ENCODE data around the gene RINT1.
"Not testable (repeated sequence)": the region's sequence is repeated elsewhere in the genome, so short reads cannot be mapped to it uniquely, and the experiment has no call there.

Gene RINT1

GRCh38 chr7:105531792-105532671, at the start of gene RINT1:
Gene RINT1, plus strand, starts transcription at chr7:105532201. Its CDS starts 115 bp downstream, at chr7:105532316.
- FAIRE-seq = no peak
- DNase-seq (ENCODE audit: insufficient read length, low spot score) = peak; percentile 80

GRCh38 chr7:105487579-105488571, 44.1 kb upstream of the RINT1 start:
- peak; percentile 52 for DNase-seq (ENCODE audit: insufficient read length, low spot score)
- no peak for FAIRE-seq

DNA sequence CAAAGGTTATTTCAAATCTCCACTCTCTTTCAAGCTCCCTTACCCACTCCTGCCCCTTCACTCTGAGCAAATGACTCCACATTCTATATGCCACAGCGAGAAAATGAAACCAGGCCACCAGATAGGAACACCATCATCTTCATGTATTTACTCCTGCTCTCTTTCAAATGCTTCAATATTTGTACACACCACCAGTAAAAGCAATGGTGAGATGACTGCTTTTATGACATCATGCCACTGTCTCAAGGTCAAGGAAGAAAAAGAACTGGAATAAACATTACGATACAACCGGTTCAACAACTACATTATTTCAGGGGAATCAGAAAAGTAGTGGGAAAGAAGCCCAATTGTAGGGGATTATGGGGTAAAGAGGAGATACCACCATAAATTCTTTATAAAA, 42.6 kb upstream of the RINT1 start:
- DNase-seq (ENCODE audit: insufficient read length, low spot score) = no peak
- FAIRE-seq = no peak

DNA sequence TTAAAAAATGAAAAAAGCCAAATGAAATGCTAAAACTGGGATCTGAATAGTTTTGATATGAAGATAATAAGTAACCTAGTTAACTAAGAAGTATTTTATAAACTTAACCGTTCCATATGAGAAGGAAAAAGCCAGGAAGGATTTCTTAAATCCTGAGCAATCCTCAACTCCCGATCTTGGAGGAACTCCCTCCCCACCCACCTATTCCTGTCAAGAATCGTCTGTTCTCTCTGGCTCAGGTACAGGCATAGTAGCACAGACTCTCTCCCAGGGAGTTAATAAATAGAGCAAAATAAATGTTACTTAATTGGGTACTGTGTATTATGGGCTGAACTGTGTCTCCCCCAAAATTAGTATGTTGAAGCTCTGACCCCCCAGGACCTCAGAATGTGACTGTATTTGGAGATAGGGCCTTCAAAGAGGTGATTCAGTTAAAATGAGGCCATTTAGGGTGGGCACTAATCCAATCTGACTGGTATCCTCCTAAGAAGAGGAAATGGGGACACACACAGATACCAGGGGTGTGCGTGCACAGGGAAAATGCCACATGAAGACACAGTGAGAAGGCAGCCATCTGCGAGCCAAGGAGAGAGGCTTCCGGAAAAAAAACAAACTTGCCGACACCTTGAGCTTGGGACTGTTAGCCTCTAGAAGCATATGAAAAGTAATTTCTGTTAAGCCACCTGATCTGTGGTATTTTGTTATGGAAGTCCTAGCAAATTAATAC, 38.6 kb upstream of the RINT1 start:
- no peak for FAIRE-seq

GRCh38 chr7:105493923-105494315, 38.1 kb upstream of the RINT1 start:
- no peak for FAIRE-seq
- DNase-seq (ENCODE audit: insufficient read length, low spot score) = no peak

More for the DNA sequence above, 38.6 kb upstream of the RINT1 start:
- no peak for DNase-seq (ENCODE audit: insufficient read length, low spot score)

- no peak for DNase-seq (ENCODE audit: insufficient read length, low spot score)
- no peak for FAIRE-seq
Measured at GRCh38 chr7:105496521-105496920, 35.5 kb upstream of the RINT1 start.

DNA sequence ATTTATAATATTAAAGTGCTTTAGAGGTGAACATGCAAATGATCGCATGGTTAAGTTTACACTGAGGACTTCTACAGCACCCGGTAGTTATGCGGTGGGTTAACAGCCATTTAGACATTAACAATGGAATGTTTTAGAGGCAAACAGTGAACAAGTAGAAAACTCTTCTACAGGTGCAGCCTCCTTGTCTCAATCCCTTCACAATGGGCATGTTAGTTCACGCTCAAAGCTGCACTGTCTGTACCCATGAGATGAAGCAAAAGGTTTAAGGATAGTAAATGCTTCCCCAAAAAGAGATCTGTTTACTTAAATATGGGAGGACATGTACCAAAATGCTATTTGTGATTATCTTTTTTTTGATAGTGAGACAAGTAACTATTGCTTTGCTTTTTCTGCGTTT, 35.0 kb upstream of the RINT1 start:
- FAIRE-seq = no peak
- DNase-seq (ENCODE audit: insufficient read length, low spot score) = no peak

GRCh38 chr7:105502173-105502572, 29.8 kb upstream of the RINT1 start:
- DNase-seq (ENCODE audit: insufficient read length, low spot score) = no peak
- no peak for FAIRE-seq

GRCh38 chr7:105512415-105512814, 19.6 kb upstream of the RINT1 start:
- FAIRE-seq (no peak), DNase-seq (ENCODE audit: insufficient read length, low spot score) (no peak)

DNA sequence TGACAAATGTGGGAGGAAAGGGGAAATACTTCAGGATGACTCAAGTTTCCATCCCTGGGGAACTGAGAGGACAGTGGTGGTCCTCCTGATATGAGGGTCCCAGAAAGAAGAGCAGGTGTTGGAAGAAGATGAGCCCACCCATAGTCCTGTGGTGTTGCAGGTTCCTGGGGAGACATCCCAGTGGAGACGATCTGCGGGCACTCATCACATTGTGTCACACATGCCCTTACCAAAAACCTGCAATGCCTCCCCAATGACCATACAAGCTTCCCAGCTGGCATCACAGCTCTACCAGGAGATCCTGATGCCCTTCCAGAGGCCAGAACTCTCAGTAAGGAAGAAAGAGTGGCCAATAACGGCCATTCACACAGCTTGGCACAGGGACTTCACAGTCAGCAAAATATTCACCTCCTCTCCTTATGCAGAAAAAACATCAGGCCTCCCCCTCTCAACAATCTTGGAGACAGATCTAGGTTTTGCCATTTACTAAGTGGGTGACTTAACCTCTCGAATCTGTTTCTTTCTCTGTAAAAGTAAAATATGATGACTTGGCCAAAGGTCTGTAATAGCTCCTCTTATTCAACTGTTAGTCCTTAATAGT, 19.0 kb upstream of the RINT1 start:
- DNase-seq (ENCODE audit: insufficient read length, low spot score) (no peak), FAIRE-seq (no peak)

- not testable (repeated sequence) for DNase-seq (ENCODE audit: insufficient read length, low spot score); FAIRE-seq
Measured at GRCh38 chr7:105515610-105516009, 16.4 kb upstream of the RINT1 start.

- FAIRE-seq (no peak), DNase-seq (ENCODE audit: insufficient read length, low spot score) (no peak)
Measured at GRCh38 chr7:105519353-105519752, 12.6 kb upstream of the RINT1 start.

DNA sequence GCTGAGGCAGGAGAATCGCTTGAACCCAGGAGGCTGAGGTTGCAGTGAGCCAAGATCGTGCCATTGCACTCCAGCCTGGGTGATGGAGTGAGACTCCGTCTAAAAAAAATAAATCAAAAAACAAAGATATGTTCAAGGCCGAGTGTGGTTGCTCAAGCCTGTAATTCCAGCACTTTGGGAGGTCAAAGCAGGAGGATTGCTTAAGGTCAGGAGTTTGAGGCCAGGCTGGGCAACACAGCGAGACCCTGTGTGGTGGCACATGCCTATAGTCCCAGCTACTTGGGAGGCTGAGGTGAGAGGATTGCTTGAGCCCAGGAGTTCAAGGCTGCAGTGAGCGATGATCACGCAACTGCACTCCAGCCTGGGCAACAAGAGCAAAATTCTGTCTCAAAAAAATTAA, 11.4 kb upstream of the RINT1 start:
- not testable (repeated sequence) for DNase-seq (ENCODE audit: insufficient read length, low spot score); FAIRE-seq

DNA sequence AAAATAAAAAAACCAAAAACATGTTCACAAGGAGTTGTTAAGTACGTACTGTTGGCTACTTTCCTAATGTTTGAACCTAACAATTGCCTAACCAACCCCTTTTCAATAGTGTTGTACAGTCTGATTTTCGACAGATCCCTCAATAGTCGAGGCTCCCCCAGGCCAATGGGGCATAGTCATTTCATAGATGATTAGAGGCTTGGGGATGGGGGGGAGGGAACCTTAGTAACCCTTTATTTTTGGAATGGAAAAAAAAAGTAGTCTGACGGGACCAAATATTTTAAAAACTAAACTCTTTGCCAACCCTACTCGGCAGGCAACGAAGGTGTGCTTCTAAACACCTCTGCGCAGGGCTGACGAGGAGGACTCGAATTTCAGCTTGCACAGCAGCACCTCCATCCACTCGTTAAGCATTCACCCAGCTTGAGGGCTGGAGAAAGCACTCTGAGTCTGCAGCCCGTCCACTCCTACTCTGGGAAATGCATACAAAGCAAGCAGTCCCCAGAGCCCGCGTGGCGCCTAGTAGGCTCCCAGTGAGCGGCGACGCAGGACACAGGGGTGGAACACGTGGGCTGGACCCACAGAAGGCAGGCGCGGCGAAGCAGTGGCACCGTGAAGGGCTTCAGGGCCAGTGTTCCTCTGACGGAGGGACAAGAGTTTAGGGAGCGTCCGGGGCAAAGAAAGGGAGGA, 10.8 kb upstream of the RINT1 start:
- FAIRE-seq (no peak), DNase-seq (ENCODE audit: insufficient read length, low spot score) (peak; percentile 35)

- no peak for FAIRE-seq
- DNase-seq (ENCODE audit: insufficient read length, low spot score) = peak; percentile 87
Measured at GRCh38 chr7:105521717-105522463, 10.1 kb upstream of the RINT1 start, which contains the start of gene PUS7. Gene PUS7, minus strand, starts transcription at chr7:105522271. Its CDS starts 13,759 bp downstream, at chr7:105508512.

- not testable (repeated sequence) for DNase-seq (ENCODE audit: insufficient read length, low spot score); FAIRE-seq
Measured at GRCh38 chr7:105524423-105524822, 7.6 kb upstream of the RINT1 start.

GRCh38 chr7:105524840-105525239, 7.2 kb upstream of the RINT1 start:
- FAIRE-seq (no peak), DNase-seq (ENCODE audit: insufficient read length, low spot score) (no peak)

DNA sequence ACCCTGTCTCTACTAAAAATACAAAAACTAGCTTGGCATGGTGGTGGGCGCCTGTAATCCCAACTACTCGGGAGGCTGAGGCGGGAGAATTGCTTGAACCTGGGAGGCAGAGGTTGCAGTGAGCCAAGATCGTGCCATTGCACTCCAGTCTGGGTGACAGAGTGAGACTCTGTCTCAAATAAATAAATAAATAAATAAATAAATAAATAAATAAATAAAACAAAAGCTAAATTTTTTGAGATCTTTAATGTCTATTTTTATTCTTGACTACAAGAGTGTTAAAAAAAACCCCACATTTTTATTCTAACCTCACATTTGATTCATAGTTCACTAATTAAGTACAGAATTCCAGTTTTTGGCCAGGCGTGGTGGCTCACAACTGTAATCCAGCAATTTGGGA, 4.3 kb upstream of the RINT1 start:
- not testable (repeated sequence) for FAIRE-seq; DNase-seq (ENCODE audit: insufficient read length, low spot score)

DNA sequence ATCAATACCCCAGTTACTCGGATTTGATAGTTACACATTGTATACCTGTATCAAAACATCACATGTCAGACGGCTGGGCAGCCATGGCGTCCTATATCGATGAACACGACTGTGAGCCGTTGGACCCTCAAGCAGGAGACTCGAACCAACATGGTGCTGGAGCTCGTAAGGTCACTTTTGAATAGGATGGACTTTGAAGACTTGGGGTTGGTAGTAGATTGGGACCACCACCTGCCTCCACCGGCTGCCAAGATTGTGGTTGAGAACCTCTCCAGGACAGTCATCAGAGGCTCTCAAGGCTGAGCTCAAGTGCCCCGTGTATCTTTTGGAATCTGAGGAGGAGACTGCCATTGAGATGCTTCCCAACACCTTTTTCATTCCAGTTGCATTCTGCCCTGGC, 1.9 kb upstream of the RINT1 start:
- DNase-seq (ENCODE audit: insufficient read length, low spot score) = no peak
- FAIRE-seq = no peak

Measured in HTR-8/SVneo (cell line).